Measurements from ENCODE around the gene RNF25.

The RNF25 gene

GRCh38 chr2:218622606-218623365 is 49.0 kb downstream of the RNF25 start:
- no peak for DNase-seq

GRCh38 chr2:218621007-218621406 is 50.8 kb downstream of the RNF25 start:
- no peak for DNase-seq

GRCh38 chr2:218618102-218618860 is 53.5 kb downstream of the RNF25 start:
- no peak for DNase-seq

DNA sequence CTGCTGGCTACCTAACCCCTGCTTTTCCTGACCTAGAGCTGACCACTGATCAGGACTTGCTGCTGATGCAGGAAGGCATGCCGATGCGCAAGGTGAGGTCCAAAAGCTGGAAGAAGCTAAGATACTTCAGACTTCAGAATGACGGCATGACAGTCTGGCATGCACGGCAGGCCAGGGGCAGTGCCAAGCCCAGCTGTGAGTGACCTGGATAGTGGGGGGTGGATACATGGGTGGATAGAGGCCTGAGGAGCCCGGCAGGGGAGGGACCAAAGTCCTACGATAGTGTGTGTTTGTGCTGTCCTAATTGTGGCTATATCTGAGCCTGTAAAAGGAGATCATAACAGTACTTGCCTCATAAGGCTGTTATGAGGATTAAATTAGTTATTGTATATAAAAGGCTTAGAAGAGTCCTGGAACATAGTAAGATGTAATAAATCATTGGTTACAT is 55.9 kb downstream of the RNF25 start:
- DNase-seq: no peak

Data from stimulated activated naive CD4-positive, alpha-beta T cell treated with Interleukin-2 at 50 U/mL for 16 hours (primary cell).